ENCODE data around the gene LHFPL6. TPM values are rescaled to one million over a fixed set of nuclear protein-coding genes. Genes with fewer than 3 reads are reported as not detected.

Gene LHFPL6
- total RNA-seq, 6 donors from 2014 or later: 22.2 to 113 (median 51.8) TPM

DNA sequence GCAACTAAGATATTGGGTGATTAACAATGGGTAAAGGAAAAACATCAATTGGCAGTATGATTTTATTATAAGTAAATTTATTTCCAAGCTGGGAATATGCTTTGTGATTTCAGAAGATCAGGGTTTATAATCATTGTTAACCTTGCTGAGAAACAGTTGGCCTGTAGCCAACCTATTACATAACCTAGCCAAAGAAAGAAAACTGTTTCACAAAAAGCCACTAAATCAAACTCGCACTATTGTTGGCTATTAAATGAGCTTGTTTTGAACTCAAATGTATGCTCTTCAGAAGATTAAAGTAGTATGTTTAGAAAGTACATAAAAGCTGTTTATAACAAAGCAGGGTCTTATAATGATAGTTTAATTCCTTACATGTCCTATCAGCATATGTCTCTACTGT lies 151.7 kb downstream of the LHFPL6 start:
- WGBS, 2 donors: 3 to 5% methylated on average over 1 of the region's 1 CpG
- H3K27me3 ChIP-seq: no peaks in the 10 kb centered on the region
- TF ChIP-seq EP300 (IDR thresholded peaks at IDR 0.05): no peak
- no peak for TF ChIP-seq POLR2AphosphoS5 (IDR thresholded peaks at IDR 0.05)
- no peak for TF ChIP-seq CTCF (IDR thresholded peaks at IDR 0.05)
- no peak for TF ChIP-seq POLR2A (IDR thresholded peaks at IDR 0.05)
- H3K27ac ChIP-seq: peak overlapping the region in 2 of 4 donors; percentile 14 to 36
- no peaks in the 10 kb centered on the region for H3K36me3 ChIP-seq
- peaks cover 22 to 30% (median 26%) of the 10 kb centered on the region in 4 donors for H3K4me1 ChIP-seq
- ATAC-seq (ENCODE audit: low FRiP score in 2 of 2) (peak in 1 of 2 donors; percentile 48), DNase-seq (no peak)
- H3K9me3 ChIP-seq: no peaks in the 10 kb centered on the region
- H3K4me3 ChIP-seq: no peak overlapping the region

GRCh38 chr13:39450176-39450575 lies 152.8 kb downstream of the LHFPL6 start:
- no peak for DNase-seq
- TF ChIP-seq POLR2A (IDR thresholded peaks at IDR 0.05) (no peak), EP300 (IDR thresholded peaks at IDR 0.05) (no peak), POLR2AphosphoS5 (IDR thresholded peaks at IDR 0.05) (no peak), CTCF (IDR thresholded peaks at IDR 0.05) (no peak)
- no peak overlapping the region for H3K27ac ChIP-seq
- no peaks in the 10 kb centered on the region for H3K9me3 ChIP-seq
- peaks cover 21 to 28% (median 23%) of the 10 kb centered on the region in 4 donors for H3K4me1 ChIP-seq
- no peaks in the 10 kb centered on the region for H3K27me3 ChIP-seq
- H3K4me3 ChIP-seq: no peak overlapping the region
- ATAC-seq (ENCODE audit: low FRiP score in 2 of 2): no peak
- no peaks in the 10 kb centered on the region for H3K36me3 ChIP-seq

GRCh38 chr13:39448834-39449233 lies 154.2 kb downstream of the LHFPL6 start:
- H3K27ac ChIP-seq: no peak overlapping the region
- DNase-seq (no peak), ATAC-seq (ENCODE audit: low FRiP score in 2 of 2) (peak in 1 of 2 donors; percentile 5)
- whole genome bisulfite sequencing, 2 donors: 87 to 89% methylated on average over 3 of the region's 3 CpGs
- no peak overlapping the region for H3K4me3 ChIP-seq
- H3K9me3 ChIP-seq: no peaks in the 10 kb centered on the region
- TF ChIP-seq EP300 (IDR thresholded peaks at IDR 0.05): no peak
- no peak for TF ChIP-seq POLR2AphosphoS5 (IDR thresholded peaks at IDR 0.05)
- TF ChIP-seq CTCF (IDR thresholded peaks at IDR 0.05): no peak
- TF ChIP-seq POLR2A (IDR thresholded peaks at IDR 0.05): no peak
- no peaks in the 10 kb centered on the region for H3K36me3 ChIP-seq
- no peaks in the 10 kb centered on the region for H3K27me3 ChIP-seq
- peaks cover 21 to 28% (median 23%) of the 10 kb centered on the region in 4 donors for H3K4me1 ChIP-seq

GRCh38 chr13:39446865-39447264 lies 156.1 kb downstream of the LHFPL6 start:
- Histone ChIP-seq H3K4me3 (no peak overlapping the region), H3K36me3 (no peaks in the 10 kb centered on the region), H3K27me3 (no peaks in the 10 kb centered on the region), H3K9me3 (no peaks in the 10 kb centered on the region), H3K27ac (no peak overlapping the region), H3K4me1 (peaks cover 9 to 14% (median 11%) of the 10 kb centered on the region in 4 donors)
- WGBS, 2 donors: 87 to 88% methylated on average over 4 of the region's 4 CpGs
- DNase-seq (no peak), ATAC-seq (ENCODE audit: low FRiP score in 2 of 2) (no peak)
- TF ChIP-seq EP300 (IDR thresholded peaks at IDR 0.05) (no peak), POLR2A (IDR thresholded peaks at IDR 0.05) (no peak), CTCF (IDR thresholded peaks at IDR 0.05) (no peak)

DNA sequence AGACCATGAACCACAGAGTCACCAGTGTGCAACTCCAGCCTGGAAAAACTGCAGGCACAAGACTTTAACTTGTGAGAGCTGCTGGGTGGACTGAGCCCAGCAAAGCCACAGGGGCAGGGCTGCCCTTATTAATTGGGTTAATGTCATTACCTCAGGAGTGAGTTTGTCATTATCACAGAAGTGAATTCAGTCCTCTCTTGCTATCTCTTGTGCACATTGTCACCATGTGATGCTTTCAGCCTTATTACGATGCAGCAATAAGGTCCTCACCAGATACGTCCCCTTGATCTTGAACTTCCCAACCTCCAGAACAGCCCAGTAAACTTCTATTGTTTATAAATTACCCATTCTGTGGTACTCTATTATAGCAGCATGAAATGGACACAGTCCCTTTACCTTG lies 158.1 kb downstream of the LHFPL6 start:
- DNase-seq: no peak
- ATAC-seq (ENCODE audit: low FRiP score in 2 of 2): no peak
- Histone ChIP-seq H3K27me3 (no peaks in the 10 kb centered on the region), H3K9me3 (no peaks in the 10 kb centered on the region), H3K4me1 (no peaks in the 10 kb centered on the region), H3K27ac (no peak overlapping the region), H3K4me3 (no peak overlapping the region), H3K36me3 (no peaks in the 10 kb centered on the region)
- WGBS, 2 donors: 88 to 93% methylated on average over 2 of the region's 2 CpGs
- TF ChIP-seq POLR2AphosphoS5 (IDR thresholded peaks at IDR 0.05) (no peak), EP300 (IDR thresholded peaks at IDR 0.05) (no peak), POLR2A (IDR thresholded peaks at IDR 0.05) (no peak), CTCF (IDR thresholded peaks at IDR 0.05) (no peak)

All from upper lobe of left lung (tissue), 6 donors.